H1 (cell line): ENCODE data around the gene SLC38A5. TPM values are rescaled to one million over a fixed set of nuclear protein-coding genes. Genes with fewer than 3 reads are reported as not detected.

Experiments
- CTCF ChIA-PET: fragments of 300-600 bp; sonication (Branson Sonifier 250); formaldehyde crosslinking; loops from one replicate; lab custom pipeline; 2021; ENCODE audit not compliant: partially characterized antibody; lab: Charles Lee
- POLR2A ChIA-PET: fragments of 300-600 bp; sonication (Branson Sonifier 250); formaldehyde crosslinking; loops from one replicate; lab custom pipeline; 2021; ENCODE audit warnings: inconsistent platforms; ENCODE audit not compliant: partially characterized antibody; lab: Charles Lee
- DNase-seq, 2 experiments: peaks; one replicate each; pipeline versions ENCODE4 v3.0.0 to v3.0.0-alpha.2; 2010 to 2022; ENCODE audit warnings: low spot score in 2 of 2, low read depth in 1 of 2, mixed read lengths in 1 of 2
- FAIRE-seq: peaks from 2 replicates; lab custom pipeline; 2011; peaks lifted over from hg19 to GRCh38; lab: Jason Lieb, UNC
- H2AFZ ChIP-seq: 2 replicates; pipeline ENCODE4 v1.8.1; 2012; ENCODE audit warnings: low read length, inconsistent platforms
- H2AK5ac ChIP-seq: 2 replicates; pipeline ENCODE4 v1.6.1; 2013; ENCODE audit warnings: low read depth, low read length
- H2BK120ac ChIP-seq: replicated peaks from 2 replicates; pipeline ENCODE3; 2013; ENCODE audit warnings: low read depth, low read length, inconsistent platforms
- H2BK12ac ChIP-seq: 2 replicates; pipeline ENCODE4 v1.6.1; 2013; ENCODE audit warnings: low read depth, low read length
- H2BK15ac ChIP-seq: 2 replicates; pipeline ENCODE4 v1.6.1; 2013; ENCODE audit warnings: low read length
- H2BK20ac ChIP-seq: 2 replicates; pipeline ENCODE4 v1.6.1; 2013; ENCODE audit warnings: low read length
- H2BK5ac ChIP-seq: 2 replicates; pipeline ENCODE4 v1.6.1; 2013; ENCODE audit warnings: low read depth, low read length
- H3K14ac ChIP-seq: 2 replicates; pipeline ENCODE4 v1.6.1; 2013; ENCODE audit warnings: inconsistent platforms; ENCODE audit not compliant: insufficient read length
- H3K18ac ChIP-seq: 2 replicates; pipeline ENCODE4 v1.6.1; 2013; ENCODE audit warnings: low read length; ENCODE audit errors: extremely low read depth
- H3K23ac ChIP-seq: 2 replicates; pipeline ENCODE4 v1.6.1; 2013; ENCODE audit warnings: inconsistent platforms; ENCODE audit not compliant: insufficient read length
- H3K23me2 ChIP-seq: 2 replicates; pipeline ENCODE4 v1.6.1; 2013; ENCODE audit warnings: low read depth, low read length
- H3K27ac ChIP-seq: 2 replicates; pipeline ENCODE4 v1.6.1; 2011; ENCODE audit warnings: low read depth, low read length, inconsistent platforms
- H3K27me3 ChIP-seq, 4 experiments: replicated peaks in 1 of 4; 1 replicate in 1 of 4; 2 replicates in 3 of 4; pipeline versions ENCODE4 v1.6.1 to v1.8.1; 2011 to 2013; ENCODE audit warnings: low read length in 3 of 4, mild to moderate bottlenecking in 3 of 4, inconsistent platforms in 2 of 4, mixed read lengths in 2 of 4, moderate library complexity in 1 of 4; ENCODE audit not compliant: control insufficient read depth in 3 of 4, insufficient read depth in 3 of 4; ENCODE audit errors: extremely low read depth in 1 of 4
- H3K36me3 ChIP-seq, 4 experiments: 2 replicates each; pipeline versions ENCODE4 v1.6.1 to v1.8.1; 2011 to 2013; ENCODE audit warnings: mild to moderate bottlenecking in 4 of 4, low read length in 3 of 4, moderate library complexity in 2 of 4, control low read depth in 1 of 4, inconsistent platforms in 1 of 4; ENCODE audit not compliant: insufficient read depth in 4 of 4, control insufficient read depth in 2 of 4
- H3K4ac ChIP-seq: replicated peaks from 2 replicates; pipeline ENCODE3; 2013; ENCODE audit warnings: low read length, low read depth, mixed read lengths, inconsistent platforms; ENCODE audit not compliant: insufficient read length
- H3K4me1 ChIP-seq, 4 experiments: replicated peaks in 1 of 4; 1 replicate in 1 of 4; 2 replicates in 3 of 4; pipeline versions ENCODE4 v1.6.1 to v1.8.1; 2011 to 2013; ENCODE audit warnings: low read length in 3 of 4, inconsistent platforms in 2 of 4, mixed read lengths in 1 of 4; ENCODE audit not compliant: insufficient read depth in 4 of 4, control insufficient read depth in 3 of 4
- H3K4me2 ChIP-seq, 2 experiments: 2 replicates each; pipeline versions ENCODE4 v1.6.1 to v1.8.1; 2011 to 2013; ENCODE audit warnings: low read depth in 2 of 2, low read length in 2 of 2, control low read depth in 1 of 2, inconsistent platforms in 1 of 2, mild to moderate bottlenecking in 1 of 2; ENCODE audit not compliant: insufficient read depth in 1 of 2
- H3K4me3 ChIP-seq, 4 experiments: fragments of 200-600, 300-600 bp in 1 of 4; sonication (generic), shearing (Covaris generic), sonication (Bioruptor Twin) in 1 of 4; 2 replicates each; pipeline versions ENCODE4 v1.5.1 to v1.8.1; 2011 to 2016; ENCODE audit warnings: low read length in 4 of 4, low read depth in 3 of 4, control low read depth in 2 of 4, inconsistent platforms in 2 of 4, mild to moderate bottlenecking in 2 of 4, mixed read lengths in 1 of 4, moderate library complexity in 1 of 4; ENCODE audit not compliant: insufficient read depth in 2 of 4; ENCODE audit errors: extremely low read depth in 1 of 4
- H3K56ac ChIP-seq: replicated peaks from 2 replicates; pipeline ENCODE3; 2013; ENCODE audit warnings: low read depth, mild to moderate bottlenecking, mixed read lengths, low read length, inconsistent platforms; ENCODE audit not compliant: insufficient read length
- H3K79me1 ChIP-seq: 2 replicates; pipeline ENCODE4 v1.6.1; 2013; ENCODE audit warnings: low read depth, low read length, control low read depth
- H3K79me2 ChIP-seq, 2 experiments: 2 replicates each; pipeline versions ENCODE4 v1.6.1 to v1.8.1; 2012 to 2013; ENCODE audit warnings: low read length in 2 of 2, mild to moderate bottlenecking in 2 of 2, inconsistent platforms in 1 of 2; ENCODE audit not compliant: insufficient read depth in 2 of 2, control insufficient read depth in 1 of 2
- H3K9ac ChIP-seq, 4 experiments: replicated peaks in 1 of 4; 1 replicate in 1 of 4; 2 replicates in 3 of 4; pipeline versions ENCODE4 v1.6.1 to v1.8.1; 2011 to 2013; ENCODE audit warnings: low read depth in 3 of 4, low read length in 3 of 4, control low read depth in 2 of 4, mild to moderate bottlenecking in 2 of 4, moderate library complexity in 2 of 4, inconsistent platforms in 1 of 4; ENCODE audit errors: extremely low read depth in 1 of 4
- H3K9me3 ChIP-seq, 2 experiments: 2 replicates each; pipeline versions ENCODE4 v1.6.1 to v1.8.1; 2012 to 2013; ENCODE audit warnings: mild to moderate bottlenecking in 2 of 2, moderate library complexity in 2 of 2, control low read depth in 1 of 2, inconsistent platforms in 1 of 2, low read depth in 1 of 2, low read length in 1 of 2, mixed read lengths in 1 of 2; ENCODE audit not compliant: insufficient read depth in 2 of 2
- H4K20me1 ChIP-seq, 2 experiments: replicated peaks in 1 of 2; 2 replicates each; pipeline versions ENCODE3 to v1.8.1; 2011 to 2013; ENCODE audit warnings: inconsistent platforms in 2 of 2, low read length in 2 of 2, mild to moderate bottlenecking in 1 of 2; ENCODE audit not compliant: insufficient read depth in 2 of 2, control insufficient read depth in 1 of 2
- H4K5ac ChIP-seq: 2 replicates; pipeline ENCODE4 v1.6.1; 2013; ENCODE audit warnings: low read length, low read depth, mixed read lengths, inconsistent platforms; ENCODE audit not compliant: insufficient read length
- H4K8ac ChIP-seq: 2 replicates; pipeline ENCODE4 v1.8.0; 2013; ENCODE audit warnings: mild to moderate bottlenecking, moderate library complexity, low read length, inconsistent platforms; ENCODE audit not compliant: insufficient read depth; ENCODE audit errors: extremely low read depth
- H4K91ac ChIP-seq: replicated peaks from 2 replicates; pipeline ENCODE3; 2013; ENCODE audit warnings: low read length, mixed read lengths, inconsistent platforms; ENCODE audit not compliant: insufficient read length
- ATF3 ChIP-seq: IDR thresholded peaks from 2 replicates; pipeline ENCODE4 v1.6.1; 2011; ENCODE audit warnings: low read depth, mild to moderate bottlenecking, low read length; ENCODE audit not compliant: insufficient read depth
- HDAC6 ChIP-seq: IDR thresholded peaks from one replicate; pipeline ENCODE4 v1.7.1; 2012; ENCODE audit warnings: low read depth, mild to moderate bottlenecking, inconsistent platforms, low read length, moderate library complexity
- MAFK ChIP-seq: IDR thresholded peaks from 2 replicates; pipeline ENCODE4 v1.6.1; 2012; ENCODE audit warnings: low read depth, mild to moderate bottlenecking, improper control_type of control experiment, low read length
- RFX5 ChIP-seq: IDR thresholded peaks from 2 replicates; pipeline ENCODE4 v1.6.1; 2011; ENCODE audit warnings: low read depth, low read length, improper control_type of control experiment, borderline replicate concordance
- SIX5 ChIP-seq: IDR thresholded peaks from 2 replicates; pipeline ENCODE4 v1.6.1; 2011; ENCODE audit warnings: mild to moderate bottlenecking, low read depth, low read length
- USF2 ChIP-seq: IDR thresholded peaks from 2 replicates; pipeline ENCODE4 v1.6.1; 2011; ENCODE audit warnings: low read length, improper control_type of control experiment
- YY1 ChIP-seq: IDR thresholded peaks from 2 replicates; pipeline ENCODE4 v1.6.1; 2011; ENCODE audit warnings: low read depth, mild to moderate bottlenecking, low read length
- WGBS, 2 experiments: shearing (Covaris generic) in 1 of 2; methylation state at CpG; one replicate each; pipeline versions ENCODE4 v1.1.6 to v1.1.7; 2013 to 2015; ENCODE audit warnings: low lambda C conversion rate in 2 of 2, mixed read lengths in 2 of 2, inconsistent platforms in 1 of 2, low coverage in 1 of 2, missing lambda C conversion rate in 1 of 2; ENCODE audit not compliant: insufficient replicate concordance in 2 of 2, insufficient coverage in 1 of 2, insufficient read length in 1 of 2; ENCODE audit errors: extremely low coverage in 1 of 2, missing lambda C conversion rate in 1 of 2; 5-methylcytosine and 5-hydroxymethylcytosine counted together
- long read RNA-seq, 2 experiments: library from RNA in 1 of 2; library from capped mRNA in 1 of 2; stranded (forward); transcript quantifications; one replicate each; pipeline ENCODE4 v2.0.0, GENCODE V29; 2021; ENCODE audit warnings: inconsistent platforms in 1 of 2
- polyA minus RNA-seq, 3 experiments: library from RNA; depleted of rRNA, polyadenylated mRNA; stranded (reverse); fragments of >200 nt; gene quantifications; 1 replicate in 2 of 3; 2 replicates in 1 of 3; pipeline ENCODE4 v1.2.3, GENCODE V29; 2011
- polyA plus RNA-seq, 7 experiments: library from polyadenylated mRNA; depleted of rRNA in 3 of 7; stranded (reverse) in 5 of 7; unstranded in 2 of 7; fragments of >200 nt in 5 of 7; fragments of 200-250 nt in 2 of 7; gene quantifications; 1 replicate in 5 of 7; 2 replicates in 1 of 7; 4 replicates in 1 of 7; pipeline versions ENCODE4 v1.2.1 to v1.2.3, GENCODE V29; 2011 to 2013; ENCODE audit warnings: missing spikeins in 2 of 7, mixed read lengths in 2 of 7
- total RNA-seq: library from RNA; stranded (reverse); fragmentation: NEBNext Ultra II Directional; extraction: Animal tissue kit (Norgen Biotek cat#: 25700); gene quantifications from 2 replicates; pipeline ENCODE4 v1.2.1, GENCODE V29; 2021

Gene SLC38A5
- total RNA-seq = 70.9 and 73.8 TPM in 2 replicates
- 106 and 135 TPM in 2 replicates for polyA plus RNA-seq (2011; rRNA removed)
- polyA plus RNA-seq (2011; cell fraction: cytosol; rRNA removed) = 77.9 TPM
- 182 TPM for polyA plus RNA-seq (2011; cell fraction: nucleus; rRNA removed)
- polyA plus RNA-seq (2012, experiment 1 of 2) = 47.8 to 60.9 TPM (median 58.4 TPM) in 4 replicates
- polyA plus RNA-seq (2012, experiment 2 of 2) = 71.6 TPM
- 104 TPM for polyA plus RNA-seq (2013, experiment 1 of 2)
- 101 TPM for polyA plus RNA-seq (2013, experiment 2 of 2)
- polyA minus RNA-seq (2011; rRNA and poly(A)+ RNA removed) = 97.2 and 107 TPM in 2 replicates
- 52.2 TPM for polyA minus RNA-seq (2011; cell fraction: cytosol; rRNA and poly(A)+ RNA removed)
- 23.9 TPM for polyA minus RNA-seq (2011; cell fraction: nucleus; rRNA and poly(A)+ RNA removed)
- long read RNA-seq, experiment 1, transcript SLC38A5-210 (16 exons, 2,659 nt) = major isoform, 32 of 94 reads
- long read RNA-seq, experiment 1, partial matches to known transcripts = 27 of 94 reads
- long read RNA-seq, experiment 1, other reads (novel, unspliced or antisense) = 31 of 94 reads
- long read RNA-seq, experiment 2, transcript SLC38A5-210 (16 exons, 2,659 nt) = major isoform, 88 of 157 reads
- long read RNA-seq, experiment 2, partial matches to known transcripts = 24 of 157 reads
- long read RNA-seq, experiment 2, other reads (novel, unspliced or antisense) = 44 of 157 reads

DNA sequence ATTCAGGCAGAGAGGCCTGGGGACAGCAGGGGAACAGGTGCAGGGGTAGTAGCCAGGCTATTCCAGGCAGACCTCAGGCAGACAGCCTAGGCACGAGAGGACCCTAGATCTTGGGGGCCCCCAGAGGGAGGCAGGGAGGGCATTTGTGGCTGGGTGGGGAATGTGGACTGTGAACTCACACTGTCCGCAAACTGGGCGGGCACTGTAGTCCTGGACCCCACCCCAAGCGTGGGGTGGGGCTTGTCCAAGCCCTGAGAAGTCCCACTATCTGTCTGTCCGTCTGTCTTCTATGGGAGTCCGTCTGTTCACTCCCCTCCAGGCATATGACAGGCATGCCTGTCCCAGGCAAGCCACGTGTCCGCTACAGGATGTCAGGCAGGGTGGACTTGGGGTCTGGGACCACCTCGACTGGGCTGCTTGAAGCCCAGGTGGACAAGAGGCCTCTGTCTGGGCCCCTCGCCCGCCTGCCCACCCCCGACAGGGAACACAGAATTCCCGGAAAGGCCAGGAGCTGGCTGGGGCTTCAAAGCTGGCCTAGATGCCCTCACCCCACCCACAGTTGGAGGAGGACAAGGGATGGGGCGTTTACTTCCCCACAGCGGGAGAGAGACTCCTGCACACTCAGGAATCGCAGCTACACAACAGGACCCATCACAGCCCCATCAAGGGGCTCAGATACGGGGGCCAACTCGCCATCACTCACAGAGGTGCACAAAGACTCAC lies at the start of gene SLC38A5:
Gene SLC38A5, minus strand, starts transcription at position 151 of the 723 bp plus-strand sequence. CDS start 2,336 bp downstream, outside the sequence.
- FAIRE-seq (no peak), DNase-seq (no peak)
- peaks cover 0 to 6% of the 10 kb centered on the region in 2 experiments; a peak in 1 of 4 replicates for H3K79me2 ChIP-seq
- peak within 1 kb of the TSS; percentile 51 to 90 (median 70) for H3K4me3 ChIP-seq
- H3K4ac ChIP-seq = no peak within 1 kb of the TSS
- H2BK5ac ChIP-seq = no peak within 1 kb of the TSS; the same call in 1 of the 2 replicates
- peak within 1 kb of the TSS in 1 of 4 experiments; percentile 57; a peak in 2 of 7 replicates for H3K9ac ChIP-seq
- ChIA-PET CTCF (interaction anchor here (6.2 kb wide), 1 partner anchor 23 kb away, joined by 32 read pairs; no protein-coding TSS in a partner anchor), POLR2A (no interaction called here)
- H2BK120ac ChIP-seq = no peak within 1 kb of the TSS
- H3K27me3 ChIP-seq = no peaks in the 10 kb centered on the region
- H4K5ac ChIP-seq = no peak within 1 kb of the TSS
- peak within 1 kb of the TSS; percentile 68 to 90 for H3K4me2 ChIP-seq
- H3K9me3 ChIP-seq = no peaks in the 10 kb centered on the region
- no peak within 1 kb of the TSS for H2BK20ac ChIP-seq
- no peak within 1 kb of the TSS for H4K91ac ChIP-seq
- no peak within 1 kb of the TSS for H3K23ac ChIP-seq
- no peaks in the 10 kb centered on the region for H3K23me2 ChIP-seq
- no peaks in the 10 kb centered on the region for H4K20me1 ChIP-seq
- no peak within 1 kb of the TSS for H2BK12ac ChIP-seq
- peaks cover 0 to 3% (median 0%) of the 10 kb centered on the region in 4 experiments; a peak in 2 of 8 replicates for H3K36me3 ChIP-seq
- H2AFZ ChIP-seq = 0 out of 2 replicates have a peak within 1 kb of the TSS, but pooled peaks have one; percentile 59
- peak within 1 kb of the TSS; percentile 82; the same call in 1 of the 2 replicates for H2AK5ac ChIP-seq
- H2BK15ac ChIP-seq = no peak within 1 kb of the TSS
- no peak within 1 kb of the TSS for H3K56ac ChIP-seq
- no peak within 1 kb of the TSS; the same call in 1 of the 2 replicates for H3K18ac ChIP-seq
- no peak within 1 kb of the TSS for H3K27ac ChIP-seq
- no peak within 1 kb of the TSS for H3K14ac ChIP-seq
- H3K4me1 ChIP-seq = peaks cover 10 to 20% (median 14%) of the 10 kb centered on the region in 4 experiments
- no peak within 1 kb of the TSS for H4K8ac ChIP-seq
- no peaks in the 10 kb centered on the region for H3K79me1 ChIP-seq
- 78% methylated on average over 11 of the region's 18 CpGs; no CpG with 5 or more reads in 1 of the 2 experiments for WGBS, 2 experiments
- TF ChIP-seq HDAC6 (no peak), MAFK (no peak), YY1 (no peak), RFX5 (no peak), USF2 (no peak), SIX5 (no peak), ATF3 (no peak)
